HepG2 (cell line): ENCODE measurements around the gene URM1. TPM values are rescaled to one million over a fixed set of nuclear protein-coding genes. Genes with fewer than 3 reads are reported as not detected.

ENCODE experiments used
- ATAC-seq: fragments of 200-7000 bp; cut with Tn5 transposase; 3 replicates; pipeline ENCODE4 v1.9.1; 2020; ENCODE audit warnings: mild to moderate bottlenecking, moderate library complexity
- BruUV-seq: library from RNA; stranded (reverse); fragments of 400-500 nt; replicated peaks from 2 replicates; lab custom pipeline; 2021; lab: Mats Ljungman, UMichigan
- CTCF ChIA-PET: fragments of 300-600 bp; formaldehyde crosslinking; extraction: SDS; loops from one replicate; lab custom pipeline; 2021; ENCODE audit warnings: low total read pairs, inconsistent platforms, low intra/inter-chr PET ratio; lab: Yijun Ruan, JAX
- POLR2A ChIA-PET: fragments of 350-600 bp; sonication (Branson Sonifier 250); formaldehyde crosslinking; loops from one replicate; lab custom pipeline; 2020; ENCODE audit warnings: antibody characterized with exemption, inconsistent platforms; lab: Yijun Ruan, JAX
- DNase-seq: peaks from one replicate; pipeline ENCODE4 v3.0.0-alpha.2; 2015; ENCODE audit warnings: low spot score
- FAIRE-seq: peaks from 3 replicates; lab custom pipeline; 2011; peaks lifted over from hg19 to GRCh38; lab: Jason Lieb, UNC
- H2AFZ ChIP-seq: one replicate; pipeline ENCODE4 v1.6.1; 2011; ENCODE audit warnings: low read length, inconsistent platforms
- H3K27ac ChIP-seq: fragments of 300-600 bp; 3 replicates; pipeline ENCODE4 v1.8.0; 2011; ENCODE audit warnings: mixed run types, mild to moderate bottlenecking, mixed read lengths, low read length, inconsistent platforms; ENCODE audit not compliant: insufficient read depth; ENCODE audit errors: extremely low read length
- H3K27me3 ChIP-seq, 2 experiments: fragments of 200-600 bp in 1 of 2; 2 replicates in 1 of 2; 3 replicates in 1 of 2; pipeline versions ENCODE4 v1.6.0 to v1.8.0; 2011; ENCODE audit warnings: low read length in 2 of 2, mild to moderate bottlenecking in 2 of 2, moderate library complexity in 2 of 2, inconsistent platforms in 1 of 2; ENCODE audit not compliant: insufficient read depth in 2 of 2, control insufficient read depth in 1 of 2
- H3K36me3 ChIP-seq, 2 experiments: fragments of 200-600 bp in 1 of 2; replicated peaks in 1 of 2; 2 replicates in 1 of 2; 3 replicates in 1 of 2; pipeline versions ENCODE4 v1.5.1 to v1.8.0; 2011; ENCODE audit warnings: low read length in 2 of 2, inconsistent platforms in 1 of 2; ENCODE audit not compliant: insufficient read depth in 2 of 2, control insufficient read depth in 1 of 2
- H3K4me1 ChIP-seq: 2 replicates; pipeline ENCODE4 v1.5.1; 2012; ENCODE audit warnings: low read length, inconsistent platforms; ENCODE audit not compliant: insufficient read depth
- H3K4me2 ChIP-seq: 2 replicates; pipeline ENCODE4 v1.6.0; 2011; ENCODE audit warnings: low read depth, low read length, inconsistent platforms
- H3K4me3 ChIP-seq, 3 experiments: fragments of 200-600 bp in 1 of 3; sonication (generic), shearing (Covaris generic) in 1 of 3; replicated peaks in 1 of 3; 2 replicates each; pipeline ENCODE4 v1.5.1; 2011 to 2016; ENCODE audit warnings: low read length in 3 of 3, inconsistent platforms in 2 of 3, low read depth in 2 of 3, mild to moderate bottlenecking in 2 of 3, control low read depth in 1 of 3, mixed read lengths in 1 of 3; ENCODE audit not compliant: insufficient read depth in 1 of 3
- H3K79me2 ChIP-seq: one replicate; pipeline ENCODE4 v1.6.1; 2011; ENCODE audit warnings: low read length, inconsistent platforms; ENCODE audit not compliant: insufficient read depth
- H3K9ac ChIP-seq: 2 replicates; pipeline ENCODE4 v1.6.0; 2011; ENCODE audit warnings: mild to moderate bottlenecking, low read depth, low read length, inconsistent platforms; ENCODE audit not compliant: insufficient read depth
- H3K9me3 ChIP-seq: 2 replicates; pipeline ENCODE4 v1.5.1; 2012; ENCODE audit warnings: mild to moderate bottlenecking, low read length
- H4K20me1 ChIP-seq: 2 replicates; pipeline ENCODE4 v1.6.0; 2011; ENCODE audit warnings: inconsistent platforms, mild to moderate bottlenecking, low read length, moderate library complexity; ENCODE audit not compliant: insufficient read depth
- HNRNPLL ChIP-seq: fragments of 200-400 bp; formaldehyde crosslinking; IDR thresholded peaks from 2 replicates; pipeline ENCODE4 v1.6.1; 2017; ENCODE audit warnings: mild to moderate bottlenecking, low read depth, low read length; ENCODE audit not compliant: poor library complexity, severe bottlenecking
- NAIF1 ChIP-seq: sonication (generic); formaldehyde crosslinking; IDR thresholded peaks from 2 replicates; pipeline ENCODE4 v1.5.0; 2020; ENCODE audit warnings: mild to moderate bottlenecking, missing genetic modification reagents, borderline replicate concordance
- NFKBIZ ChIP-seq: IDR thresholded peaks from 2 replicates; pipeline ENCODE4 v1.6.1; 2018; ENCODE audit warnings: missing genetic modification reagents, missing compliant biosample characterization
- NR2F2 ChIP-seq: IDR thresholded peaks from 2 replicates; pipeline ENCODE4 v1.6.1; 2012; ENCODE audit warnings: low read depth, inconsistent platforms, borderline replicate concordance
- TARDBP ChIP-seq: sonication (generic); formaldehyde crosslinking; IDR thresholded peaks from 2 replicates; pipeline ENCODE4 v1.8.0; 2022; ENCODE audit warnings: mild to moderate bottlenecking, missing genetic modification reagents
- TBP ChIP-seq: sonication (generic); formaldehyde crosslinking; IDR thresholded peaks from 2 replicates; pipeline ENCODE4 v1.5.0; 2020; ENCODE audit warnings: missing genetic modification reagents
- ZBTB3 ChIP-seq: sonication (generic); formaldehyde crosslinking; IDR thresholded peaks from 2 replicates; pipeline ENCODE4 v1.4.0; 2020; ENCODE audit warnings: low read depth, mild to moderate bottlenecking, moderate library complexity, missing genetic modification reagents, borderline replicate concordance
- ZFP1 ChIP-seq: IDR thresholded peaks from 2 replicates; pipeline ENCODE4 v1.6.1; 2016
- ZIK1 ChIP-seq: sonication (generic); formaldehyde crosslinking; IDR thresholded peaks from 2 replicates; pipeline ENCODE4 v1.5.0; 2020; ENCODE audit warnings: mild to moderate bottlenecking, low read depth, missing genetic modification reagents, borderline replicate concordance
- ZNF12 ChIP-seq: sonication (generic); formaldehyde crosslinking; IDR thresholded peaks from 2 replicates; pipeline ENCODE4 v1.5.0; 2020; ENCODE audit warnings: missing genetic modification reagents
- ZNF143 ChIP-seq: sonication (generic); formaldehyde crosslinking; IDR thresholded peaks from 2 replicates; pipeline ENCODE4 v1.4.0; 2020; ENCODE audit warnings: missing genetic modification reagents
- ZNF441 ChIP-seq: sonication (generic); formaldehyde crosslinking; IDR thresholded peaks from 2 replicates; pipeline ENCODE4 v1.7.0; 2021; ENCODE audit warnings: missing genetic modification reagents, borderline replicate concordance
- ZNF7 ChIP-seq: IDR thresholded peaks from 2 replicates; pipeline ENCODE4 v1.6.1; 2016; ENCODE audit warnings: missing biosample characterization, missing genetic modification reagents
- WGBS: methylation state at CpG from one replicate; pipeline ENCODE4 v1.1.6; 2017; ENCODE audit warnings: low lambda C conversion rate; 5-methylcytosine and 5-hydroxymethylcytosine counted together
- in situ Hi-C: cut with HindIII; loops from 2 replicates; pipeline ENCODE4 v1.10.0; 2017; ENCODE audit warnings: low pct_unique_long_range_greater_than_20kb; ENCODE audit not compliant: extremely low pct_ligation_motif_present
- intact Hi-C: fragments of 100-400 bp; cut with micrococcal nuclease; formaldehyde crosslinking; loops from one replicate; pipeline ENCODE4 v1.10.0; 2022; ENCODE audit not compliant: unreplicated experiment
- polyA plus RNA-seq, 8 experiments: library from polyadenylated mRNA; depleted of rRNA in 3 of 8; stranded (reverse) in 7 of 8; unstranded in 1 of 8; fragments of >200 nt; fragmentation: Illumina TruSeq in 4 of 8; extraction: Trizol in 4 of 8; gene quantifications; 2 replicates each; pipeline versions ENCODE4 v1.2.1 to v1.2.3, GENCODE V29; 2011 to 2016; ENCODE audit warnings: low read depth in 4 of 8, missing spikeins in 1 of 8, mixed read lengths in 1 of 8; ENCODE audit not compliant: insufficient read depth in 1 of 8
- total RNA-seq, 5 experiments: library from RNA; depleted of rRNA; stranded (reverse); fragments of >200 nt; fragmentation: Illumina TruSeq; extraction: Trizol; gene quantifications; 2 replicates each; pipeline ENCODE4 v1.2.3, GENCODE V29; 2016; ENCODE audit warnings: low read depth in 1 of 5
- TF ChIP-seq, protein P1 (sequence below): sonication (generic); formaldehyde crosslinking; IDR thresholded peaks from 2 replicates; pipeline ENCODE4 v1.5.1; 2020; ENCODE audit warnings: mild to moderate bottlenecking, missing genetic modification reagents, moderate library complexity
- TF ChIP-seq, protein P2 (sequence below): sonication (generic); formaldehyde crosslinking; IDR thresholded peaks from 2 replicates; pipeline ENCODE4 v1.4.0; 2020; ENCODE audit warnings: missing genetic modification reagents
- TF ChIP-seq, protein P3 (sequence below): sonication (generic); formaldehyde crosslinking; IDR thresholded peaks from 2 replicates; pipeline ENCODE4 v1.5.0; 2020; ENCODE audit warnings: missing genetic modification reagents

URM1 gene
- total and polyA plus RNA-seq, 2 of the 13 experiments (the other 11 are each of a cell fraction or from before 2014, with no cell fraction given) = 37.1 to 41.3 TPM

DNA sequence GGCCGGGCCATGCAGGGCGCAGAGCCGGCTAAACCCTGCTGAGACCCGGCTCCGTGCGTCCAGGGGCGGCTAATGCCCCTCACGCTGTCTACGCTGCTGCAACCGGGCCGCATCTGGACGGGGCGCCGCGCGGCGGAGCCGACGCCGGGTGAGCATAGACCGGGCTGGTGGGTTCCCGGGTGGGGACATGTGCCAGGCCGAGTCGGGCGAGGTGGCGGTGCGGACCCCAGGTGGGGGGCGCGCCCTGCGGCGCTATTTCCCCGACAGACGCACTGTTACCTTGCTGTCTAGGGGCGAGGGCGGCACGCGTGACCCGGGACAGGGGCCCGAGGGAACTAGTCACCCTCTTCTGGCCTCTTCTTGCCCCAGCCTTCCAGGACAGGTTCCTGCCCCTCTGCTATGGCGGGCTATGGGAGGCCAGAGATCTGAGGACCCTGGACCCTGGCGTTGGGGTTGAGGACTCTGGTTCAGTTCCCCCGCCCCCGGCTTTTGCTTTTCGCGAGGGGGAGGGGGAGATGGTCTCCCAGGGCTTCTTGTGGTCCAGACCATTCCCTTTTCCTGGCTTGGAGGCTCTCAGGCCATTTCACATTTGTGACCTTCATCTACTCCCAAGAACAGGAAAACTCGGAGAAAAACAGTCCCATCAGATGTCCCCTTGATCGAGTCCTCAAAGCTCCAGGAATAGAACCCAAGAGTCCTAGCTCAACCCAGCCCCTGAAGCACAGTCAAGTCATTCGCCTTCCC lies 30.3 kb upstream of the URM1 start:
- intact Hi-C loops (loop anchor here (1.0 to 2.0 kb wide), 2 partner anchors 18 to 46 kb away; partner anchors contain the start of genes COQ4 and TRUB2), in situ Hi-C loops (loop anchor here (5.0 kb wide), 1 partner anchor 44 kb away; no protein-coding TSS in a partner anchor)
- H3K79me2 ChIP-seq = no peaks in the 10 kb centered on the region
- peak overlapping the region; percentile 68 for H3K27ac ChIP-seq
- H3K27me3 ChIP-seq = no peaks in the 10 kb centered on the region
- ChIA-PET CTCF (interaction anchor here (3.3 kb wide), 1 partner anchor 45 kb away, joined by 29 read pairs; no protein-coding TSS in a partner anchor), POLR2A (interaction anchor here (0.9 to 1.8 kb wide), 12 partner anchors 10 to 80 kb away, joined by 3 to 14 read pairs (median 4); partner anchors contain the start of genes CERCAM, GOLGA2, SWI5 and URM1)
- H3K4me2 ChIP-seq = peak overlapping the region; percentile 99
- peak; percentile 72 for ATAC-seq
- WGBS = 0% methylated on average over 17 of the region's 48 CpGs
- no peaks in the 10 kb centered on the region for H4K20me1 ChIP-seq
- peaks cover 10 to 24% of the 10 kb centered on the region in 2 experiments; a peak in 4 of 5 replicates for H3K36me3 ChIP-seq
- peak overlapping the region; percentile 7 for H2AFZ ChIP-seq
- peak overlapping the region; percentile 76 for H3K9ac ChIP-seq
- no TSS peak for BruUV-seq
- H3K4me1 ChIP-seq = peaks cover 19% of the 10 kb centered on the region
- H3K4me3 ChIP-seq = peak overlapping the region; percentile 85 to 95 (median 87)
- no peak for FAIRE-seq
- no peaks in the 10 kb centered on the region for H3K9me3 ChIP-seq
- peak; percentile 11 for DNase-seq
- TF ChIP-seq ZBTB3 (CRISPR knock-in tag) (no peak), TBP (CRISPR knock-in tag) (no peak), TARDBP (CRISPR knock-in tag) (no peak), ZNF143 (no peak), ZNF441 (no peak), ZNF12 (CRISPR knock-in tag) (no peak), NR2F2 (no peak), NFKBIZ (CRISPR knock-in tag) (0 out of 2 replicates have a peak, but pooled peaks have one; percentile 35), NAIF1 (no peak; the same call in 1 of the 2 replicates), ZNF7 (CRISPR knock-in tag) (no peak), ZIK1 (CRISPR knock-in tag) (no peak), HNRNPLL (peak; percentile 86), ZFP1 (CRISPR knock-in tag) (no peak)
- TF ChIP-seq, protein P1, sequence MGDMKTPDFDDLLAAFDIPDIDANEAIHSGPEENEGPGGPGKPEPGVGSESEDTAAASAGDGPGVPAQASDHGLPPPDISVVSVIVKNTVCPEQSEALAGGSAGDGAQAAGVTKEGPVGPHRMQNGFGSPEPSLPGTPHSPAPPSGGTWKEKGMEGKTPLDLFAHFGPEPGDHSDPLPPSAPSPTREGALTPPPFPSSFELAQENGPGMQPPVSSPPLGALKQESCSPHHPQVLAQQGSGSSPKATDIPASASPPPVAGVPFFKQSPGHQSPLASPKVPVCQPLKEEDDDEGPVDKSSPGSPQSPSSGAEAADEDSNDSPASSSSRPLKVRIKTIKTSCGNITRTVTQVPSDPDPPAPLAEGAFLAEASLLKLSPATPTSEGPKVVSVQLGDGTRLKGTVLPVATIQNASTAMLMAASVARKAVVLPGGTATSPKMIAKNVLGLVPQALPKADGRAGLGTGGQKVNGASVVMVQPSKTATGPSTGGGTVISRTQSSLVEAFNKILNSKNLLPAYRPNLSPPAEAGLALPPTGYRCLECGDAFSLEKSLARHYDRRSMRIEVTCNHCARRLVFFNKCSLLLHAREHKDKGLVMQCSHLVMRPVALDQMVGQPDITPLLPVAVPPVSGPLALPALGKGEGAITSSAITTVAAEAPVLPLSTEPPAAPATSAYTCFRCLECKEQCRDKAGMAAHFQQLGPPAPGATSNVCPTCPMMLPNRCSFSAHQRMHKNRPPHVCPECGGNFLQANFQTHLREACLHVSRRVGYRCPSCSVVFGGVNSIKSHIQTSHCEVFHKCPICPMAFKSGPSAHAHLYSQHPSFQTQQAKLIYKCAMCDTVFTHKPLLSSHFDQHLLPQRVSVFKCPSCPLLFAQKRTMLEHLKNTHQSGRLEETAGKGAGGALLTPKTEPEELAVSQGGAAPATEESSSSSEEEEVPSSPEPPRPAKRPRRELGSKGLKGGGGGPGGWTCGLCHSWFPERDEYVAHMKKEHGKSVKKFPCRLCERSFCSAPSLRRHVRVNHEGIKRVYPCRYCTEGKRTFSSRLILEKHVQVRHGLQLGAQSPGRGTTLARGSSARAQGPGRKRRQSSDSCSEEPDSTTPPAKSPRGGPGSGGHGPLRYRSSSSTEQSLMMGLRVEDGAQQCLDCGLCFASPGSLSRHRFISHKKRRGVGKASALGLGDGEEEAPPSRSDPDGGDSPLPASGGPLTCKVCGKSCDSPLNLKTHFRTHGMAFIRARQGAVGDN (CRISPR knock-in tag) = peak; percentile 41; the same call in 1 of the 2 replicates
- TF ChIP-seq, protein P2, sequence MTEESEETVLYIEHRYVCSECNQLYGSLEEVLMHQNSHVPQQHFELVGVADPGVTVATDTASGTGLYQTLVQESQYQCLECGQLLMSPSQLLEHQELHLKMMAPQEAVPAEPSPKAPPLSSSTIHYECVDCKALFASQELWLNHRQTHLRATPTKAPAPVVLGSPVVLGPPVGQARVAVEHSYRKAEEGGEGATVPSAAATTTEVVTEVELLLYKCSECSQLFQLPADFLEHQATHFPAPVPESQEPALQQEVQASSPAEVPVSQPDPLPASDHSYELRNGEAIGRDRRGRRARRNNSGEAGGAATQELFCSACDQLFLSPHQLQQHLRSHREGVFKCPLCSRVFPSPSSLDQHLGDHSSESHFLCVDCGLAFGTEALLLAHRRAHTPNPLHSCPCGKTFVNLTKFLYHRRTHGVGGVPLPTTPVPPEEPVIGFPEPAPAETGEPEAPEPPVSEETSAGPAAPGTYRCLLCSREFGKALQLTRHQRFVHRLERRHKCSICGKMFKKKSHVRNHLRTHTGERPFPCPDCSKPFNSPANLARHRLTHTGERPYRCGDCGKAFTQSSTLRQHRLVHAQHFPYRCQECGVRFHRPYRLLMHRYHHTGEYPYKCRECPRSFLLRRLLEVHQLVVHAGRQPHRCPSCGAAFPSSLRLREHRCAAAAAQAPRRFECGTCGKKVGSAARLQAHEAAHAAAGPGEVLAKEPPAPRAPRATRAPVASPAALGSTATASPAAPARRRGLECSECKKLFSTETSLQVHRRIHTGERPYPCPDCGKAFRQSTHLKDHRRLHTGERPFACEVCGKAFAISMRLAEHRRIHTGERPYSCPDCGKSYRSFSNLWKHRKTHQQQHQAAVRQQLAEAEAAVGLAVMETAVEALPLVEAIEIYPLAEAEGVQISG (CRISPR knock-in tag) = no peak
- TF ChIP-seq, protein P3, sequence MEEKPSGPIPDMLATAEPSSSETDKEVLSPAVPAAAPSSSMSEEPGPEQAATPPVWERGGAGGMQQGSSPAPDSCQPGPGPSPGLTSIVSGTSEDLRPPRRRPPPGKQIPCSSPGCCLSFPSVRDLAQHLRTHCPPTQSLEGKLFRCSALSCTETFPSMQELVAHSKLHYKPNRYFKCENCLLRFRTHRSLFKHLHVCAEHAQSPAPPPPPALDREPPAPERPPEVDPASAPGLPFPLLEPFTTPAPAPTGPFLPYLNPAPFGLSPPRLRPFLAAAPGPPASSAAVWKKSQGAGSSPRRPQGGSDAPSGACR (CRISPR knock-in tag) = no peak
